HG03039 (cell line): ENCODE measurements around the gene TMEM91.
"Not testable (repeated sequence)": the region's sequence is repeated elsewhere in the genome, so short reads cannot be mapped to it uniquely, and the experiment has no call there.

Experiments
- ATAC-seq: cut with Tn5 transposase; IDR thresholded peaks from one replicate; pipeline ENCODE4 v1.9.1; 2021; ENCODE audit warnings: mild to moderate bottlenecking, moderate library complexity; ENCODE audit not compliant: unreplicated experiment

TMEM91 gene

DNA sequence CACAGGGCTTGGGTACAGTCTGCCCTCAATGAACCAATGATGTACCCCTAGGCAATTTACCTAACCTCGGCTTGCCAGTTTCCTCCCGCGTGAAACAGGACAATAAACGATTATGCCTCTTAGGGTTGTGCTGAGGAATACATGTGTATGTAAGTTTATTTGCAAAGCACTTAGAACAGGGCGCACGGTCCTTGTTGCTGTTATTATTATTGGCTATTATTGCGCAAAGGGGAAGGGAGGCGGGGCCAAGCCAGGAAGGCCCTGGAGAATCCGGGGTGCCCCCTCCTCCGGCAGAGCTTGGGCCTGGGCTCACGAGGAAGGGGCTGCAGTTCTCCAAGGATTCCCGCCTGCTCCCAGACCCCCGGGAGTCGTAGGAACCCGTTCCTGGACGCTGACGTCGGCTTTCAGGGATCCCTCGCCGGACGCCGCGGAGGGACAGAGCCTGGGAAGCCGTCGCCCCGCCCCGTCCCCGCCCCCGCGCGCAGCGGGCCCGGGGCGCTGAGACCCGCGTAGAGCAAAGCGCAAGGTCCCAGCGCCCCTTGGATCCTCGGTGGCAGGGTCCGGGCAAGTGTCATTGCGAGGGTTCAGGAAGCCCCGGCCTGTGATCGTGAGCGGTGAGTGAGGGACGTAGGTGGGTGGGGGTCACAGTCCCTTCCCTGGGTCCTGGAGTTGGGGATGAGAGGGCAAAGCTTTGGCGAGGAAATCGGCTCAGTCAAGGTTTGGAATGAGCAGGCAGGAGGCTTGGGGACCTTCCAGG is at the start of gene TMEM91:
Gene TMEM91, plus strand, starts transcription at position 293 of the 757 bp plus-strand sequence. CDS start 1,777 bp downstream, outside the sequence.
- no peak for ATAC-seq

DNA sequence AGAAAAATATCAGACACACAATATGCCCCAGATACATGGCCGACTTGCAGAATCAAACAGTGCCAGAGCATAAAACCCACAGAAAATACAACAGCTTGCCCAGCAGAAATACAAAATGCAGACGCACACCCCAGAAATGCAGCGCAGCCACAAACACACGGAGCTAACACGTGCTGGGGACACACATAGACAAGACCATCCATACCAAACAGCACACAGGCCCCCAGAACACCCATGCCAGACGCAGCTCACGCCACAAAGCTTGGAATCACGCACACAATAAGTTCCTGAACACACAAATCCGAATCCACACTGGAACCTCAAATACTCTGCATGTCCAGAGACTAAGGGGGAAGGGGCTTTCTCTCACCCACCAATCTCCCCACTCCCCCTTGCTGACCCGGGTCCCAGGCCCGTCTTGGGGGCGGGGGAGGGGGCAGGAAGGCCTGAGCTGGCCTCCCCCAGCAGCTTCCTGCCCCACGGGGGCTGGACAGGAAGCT is 49.2 kb upstream of the TMEM91 start:
- ATAC-seq: peak; percentile 3

DNA sequence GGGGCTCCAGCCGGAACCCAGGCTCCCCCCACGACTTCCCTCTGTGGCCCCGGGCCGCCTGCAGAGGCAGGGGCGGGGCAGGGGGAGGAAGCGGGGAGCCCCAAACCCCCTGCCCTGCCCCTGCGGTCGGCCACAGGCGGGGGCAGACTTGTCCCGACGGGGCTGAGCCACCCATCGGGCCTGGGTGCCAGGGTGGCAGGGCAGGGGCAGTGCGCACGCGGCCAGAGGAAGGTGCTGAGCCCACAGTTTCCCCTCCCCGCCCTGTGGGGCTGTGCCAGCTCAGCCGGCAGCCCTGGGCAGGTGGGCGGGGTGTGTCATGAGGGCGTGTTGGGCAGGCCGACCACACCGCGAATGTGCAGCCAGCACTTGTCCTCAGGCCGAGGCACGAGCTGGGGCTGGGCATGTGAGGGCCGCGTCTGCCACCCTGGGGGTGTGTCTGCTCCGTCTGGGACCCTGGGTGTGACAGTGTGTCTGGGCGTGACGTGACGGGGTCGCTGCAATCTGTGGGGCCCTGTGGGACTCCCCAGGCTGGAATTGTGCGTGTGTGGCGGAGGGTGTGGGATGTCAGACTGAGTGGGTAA is 48.7 kb upstream of the TMEM91 start:
- ATAC-seq: peak; percentile 41

DNA sequence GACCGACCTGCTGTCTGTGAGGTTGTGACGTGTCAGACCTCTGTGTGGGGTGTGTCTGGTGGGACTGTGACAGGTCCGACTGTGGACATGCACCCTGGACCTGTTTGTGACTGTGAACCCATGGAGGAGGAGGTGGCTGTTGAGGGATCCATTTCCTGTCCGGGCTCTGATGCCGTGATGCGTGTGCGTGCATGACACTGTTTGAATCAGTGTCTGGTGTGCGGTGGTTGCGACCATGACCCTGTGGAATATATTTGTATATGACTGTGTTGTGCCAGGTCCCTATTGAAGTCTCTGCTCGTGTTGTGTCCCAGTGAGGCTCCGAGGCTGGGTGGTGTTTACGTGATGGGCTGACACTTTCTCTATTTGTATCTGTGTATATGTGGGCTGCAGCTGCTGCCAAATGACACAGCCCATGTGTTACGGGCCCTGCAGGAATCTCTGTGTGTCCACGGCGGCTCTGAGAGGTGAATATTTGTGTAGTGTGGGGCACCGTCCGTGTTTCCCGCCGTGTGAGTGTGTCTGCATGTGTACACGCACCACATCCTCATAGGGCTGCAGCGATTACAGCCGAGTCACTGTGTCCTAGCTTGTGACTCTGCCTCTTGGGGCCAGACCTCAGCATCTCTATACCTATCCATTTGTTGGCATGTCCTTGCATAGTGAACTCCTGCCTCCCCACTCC is 48.0 kb upstream of the TMEM91 start:
- peak; percentile 4 for ATAC-seq

DNA sequence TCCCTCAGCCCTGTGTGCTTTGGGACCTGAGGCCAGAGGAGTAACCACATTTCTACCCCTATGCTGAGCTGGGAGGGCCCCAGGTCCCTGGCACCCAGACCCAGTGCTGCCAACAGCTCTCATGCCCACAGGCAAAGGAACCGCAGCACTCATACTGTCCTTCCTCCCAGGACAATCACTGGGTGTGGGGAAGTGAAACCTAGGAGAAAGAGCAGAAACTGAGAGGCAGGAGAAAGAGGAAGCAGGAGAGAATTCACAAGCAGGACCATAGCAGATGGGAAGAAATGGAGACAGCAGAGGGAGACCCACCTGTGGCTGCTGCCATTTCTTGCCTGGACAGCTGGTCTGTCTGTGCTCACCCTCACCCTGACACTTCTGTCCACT is 47.5 kb upstream of the TMEM91 start:
- ATAC-seq: no peak

DNA sequence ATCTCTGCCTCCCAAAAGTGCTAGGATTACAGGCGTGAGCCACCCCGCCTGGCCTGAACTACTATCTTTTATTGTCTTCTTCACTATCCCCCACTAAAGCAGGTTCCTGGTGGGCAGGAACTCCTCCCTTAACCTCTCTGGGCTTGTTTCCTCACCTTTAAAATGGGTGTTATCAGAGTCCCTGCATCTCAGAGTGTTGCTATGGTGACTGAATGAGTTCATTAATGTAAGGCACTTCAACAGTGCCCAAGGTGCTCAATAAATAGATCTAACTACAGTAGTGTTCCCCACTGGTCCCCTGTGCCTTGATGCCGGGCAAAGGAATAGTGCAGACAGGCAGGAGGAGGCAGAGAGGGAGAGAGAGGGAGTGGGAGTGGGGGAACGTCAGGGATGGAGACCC is 45.9 kb upstream of the TMEM91 start:
- no peak for ATAC-seq

DNA sequence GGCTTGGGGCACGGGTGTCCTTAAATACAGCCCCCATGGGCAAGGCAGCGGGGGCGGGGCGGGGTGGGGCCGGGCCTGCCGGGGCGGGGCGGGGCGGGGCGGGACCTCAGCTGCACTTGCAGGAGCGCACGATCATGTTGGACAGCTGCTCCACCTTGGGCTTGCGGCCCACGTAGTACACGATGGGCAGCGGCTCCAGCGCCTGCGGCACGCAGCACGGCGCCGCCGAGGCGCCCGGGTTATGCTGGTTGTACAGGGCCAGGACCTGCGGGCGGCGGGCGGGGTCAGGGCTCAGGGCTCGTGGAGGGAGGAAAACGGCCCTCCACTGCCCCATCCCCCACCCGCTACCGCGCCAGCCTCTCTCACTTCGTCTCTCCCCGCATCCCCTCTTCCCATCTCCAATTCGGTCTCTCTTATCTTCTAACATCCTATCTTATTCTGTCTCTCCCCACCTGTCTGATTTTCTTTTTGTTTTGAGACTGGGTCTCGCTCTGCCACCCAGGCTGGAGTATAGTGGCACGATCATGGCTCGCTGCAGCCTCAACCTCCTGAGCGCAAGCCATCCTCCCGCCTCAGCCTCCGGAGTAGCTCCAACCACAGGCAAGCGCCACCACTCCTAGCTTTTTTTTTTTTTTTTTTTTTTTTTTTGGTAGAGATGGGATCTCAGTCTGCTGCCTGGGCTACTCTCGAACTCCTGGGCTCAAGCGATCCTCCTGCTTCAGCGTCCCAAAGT is 45.2 kb upstream of the TMEM91 start:
- ATAC-seq: no peak

DNA sequence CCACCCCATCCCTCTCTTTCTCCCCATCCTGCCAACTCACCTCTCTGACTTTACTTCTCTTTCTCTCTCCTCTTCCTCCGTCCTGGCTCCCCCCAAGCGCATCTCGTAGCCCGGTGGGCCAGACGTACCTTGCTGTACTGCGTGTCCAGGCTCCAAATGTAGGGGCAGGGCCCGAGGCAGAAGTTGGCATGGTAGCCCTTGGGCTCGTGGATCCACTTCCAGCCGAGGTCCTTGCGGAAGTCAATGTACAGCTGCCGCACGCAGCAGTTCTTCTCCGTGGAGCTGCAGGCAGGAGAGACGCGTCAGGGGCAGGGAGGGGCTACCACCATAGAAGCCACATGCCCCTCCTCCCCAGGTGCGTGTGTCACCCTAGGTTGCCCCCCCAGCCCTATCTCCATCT is 44.3 kb upstream of the TMEM91 start:
- no peak for ATAC-seq

DNA sequence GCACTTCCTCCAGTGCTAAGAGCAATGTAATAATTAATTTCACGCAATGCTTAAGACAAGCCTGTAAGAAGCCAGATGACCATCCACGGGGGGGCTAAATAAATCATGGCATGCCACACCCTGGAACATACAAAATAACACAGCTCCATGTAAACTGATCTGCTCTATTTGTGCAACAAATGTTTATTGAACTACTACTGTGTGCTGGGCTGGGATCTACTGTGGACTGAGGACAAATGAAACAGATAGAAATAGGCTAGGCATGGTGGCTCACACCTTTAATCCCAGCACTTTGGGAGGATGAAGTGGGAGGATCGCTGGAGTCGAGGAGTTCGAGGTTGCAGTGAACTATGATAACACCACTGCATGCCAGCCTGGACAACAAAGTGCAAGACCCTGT is 43.9 kb upstream of the TMEM91 start:
- no peak for ATAC-seq

DNA sequence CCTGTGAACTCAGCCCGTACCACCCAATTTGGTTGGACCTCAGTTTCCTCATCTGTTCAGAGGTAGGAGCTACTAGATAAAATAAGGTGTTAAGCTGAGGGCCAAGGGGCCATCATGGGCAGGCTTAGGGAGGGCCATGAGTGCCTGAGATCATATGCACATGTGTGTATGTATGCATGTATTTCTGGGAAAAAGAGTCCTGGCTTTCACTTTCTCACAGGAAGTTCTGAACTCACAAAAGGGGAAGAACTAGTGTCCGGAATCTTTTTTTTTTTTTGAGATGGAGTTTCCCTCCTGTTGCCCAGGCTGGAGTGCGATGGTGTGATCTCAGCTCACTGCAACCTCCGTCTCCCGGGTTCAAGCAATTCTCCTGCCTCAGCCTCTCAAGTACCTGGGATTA is 41.5 kb upstream of the TMEM91 start:
- no peak for ATAC-seq

DNA sequence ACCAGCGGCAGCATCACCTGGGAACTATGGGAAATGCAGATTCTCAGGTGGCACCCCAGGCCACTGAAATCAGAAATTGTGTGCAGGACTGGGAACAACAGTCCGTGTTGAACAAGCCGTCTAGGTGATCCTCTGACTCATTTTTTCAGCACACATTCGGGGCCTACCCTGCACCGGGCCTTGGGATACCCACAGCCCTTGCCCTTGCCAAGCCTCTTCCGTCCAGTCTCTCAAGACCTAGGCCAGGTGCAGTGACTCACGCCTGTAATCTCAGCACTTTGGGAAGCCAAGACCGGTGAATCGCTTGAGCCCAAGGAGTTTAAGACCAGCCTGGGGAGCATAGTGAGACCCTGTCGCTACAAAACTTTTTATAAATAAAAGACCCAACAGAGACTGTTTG is 40.9 kb upstream of the TMEM91 start:
- no peak for ATAC-seq

DNA sequence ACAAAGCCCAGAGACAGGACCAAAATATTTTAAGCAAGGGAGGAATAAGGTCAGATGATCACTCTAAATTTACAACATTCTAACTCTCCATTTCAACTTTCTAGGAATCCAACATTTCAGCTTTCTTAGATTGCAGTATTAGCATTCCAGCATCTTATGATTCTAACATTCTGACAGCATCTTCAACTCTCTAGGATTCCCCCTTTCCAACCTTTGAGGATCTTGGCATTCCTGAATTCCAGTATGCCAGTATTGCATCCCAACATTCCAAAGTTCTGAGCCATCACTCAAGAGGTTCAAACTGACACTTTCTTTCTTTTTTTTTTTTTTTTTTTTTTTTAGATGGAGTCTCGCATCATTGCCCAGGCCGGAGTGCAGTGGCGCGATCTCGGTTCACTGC is 36.4 kb upstream of the TMEM91 start:
- ATAC-seq: no peak

DNA sequence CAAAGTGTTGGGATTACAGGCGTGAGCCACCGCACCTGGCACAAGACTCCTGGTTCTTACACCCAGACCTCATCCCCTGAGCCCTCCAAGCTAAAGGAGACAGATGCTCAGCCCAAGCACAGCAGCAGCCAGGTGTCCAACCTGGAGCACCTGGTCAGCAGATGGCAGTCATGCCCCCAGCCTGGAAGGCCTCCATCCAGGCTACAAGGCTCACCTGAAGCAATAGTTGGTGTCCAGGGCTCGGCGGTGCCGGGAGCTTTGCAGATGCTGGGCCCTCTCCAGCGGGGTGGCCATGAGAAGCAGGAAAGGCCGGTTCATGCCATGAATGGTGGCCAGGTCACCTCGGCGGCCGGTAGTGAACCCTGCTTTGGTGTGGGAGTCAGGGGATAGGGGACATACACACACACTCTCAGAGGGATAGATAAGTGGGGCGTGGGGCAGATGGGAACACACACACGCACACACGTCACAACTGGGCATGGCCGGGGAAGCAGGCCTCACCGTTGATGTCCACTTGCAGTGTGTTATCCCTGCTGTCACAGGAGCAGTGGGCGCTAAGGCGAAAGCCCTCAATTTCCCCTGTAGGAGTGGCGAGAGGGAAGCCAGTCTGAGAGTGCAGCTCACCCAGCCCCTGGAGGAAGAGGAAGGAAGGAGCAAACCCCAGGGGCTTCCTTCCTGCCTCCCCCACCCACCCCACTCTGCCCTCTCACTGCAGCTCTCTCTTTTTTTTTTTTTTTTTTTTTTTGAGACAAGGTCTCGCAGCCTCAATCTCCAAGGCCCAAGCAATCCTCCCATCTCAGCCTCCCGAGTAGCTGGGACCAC is 34.5 kb upstream of the TMEM91 start:
- no peak for ATAC-seq

DNA sequence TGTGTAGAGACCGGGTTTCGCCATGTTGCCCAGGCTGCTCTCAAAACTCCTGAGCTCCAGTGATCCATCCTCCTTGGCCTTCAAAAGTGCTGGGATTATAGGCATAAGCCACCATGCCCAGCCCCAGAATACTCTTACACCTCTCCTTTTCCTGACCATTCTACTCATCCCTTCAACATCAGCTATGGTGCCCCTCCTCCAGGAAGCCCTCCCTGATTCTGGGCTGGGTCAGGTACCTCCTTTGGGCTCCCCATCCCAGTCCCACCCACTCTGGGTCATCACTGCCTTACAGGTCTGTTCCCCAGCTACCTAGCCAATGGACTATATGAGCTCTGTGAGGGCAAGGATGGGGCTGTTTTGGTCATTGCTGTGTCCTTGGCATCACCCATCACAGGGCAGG is 32.2 kb upstream of the TMEM91 start:
- no peak for ATAC-seq

DNA sequence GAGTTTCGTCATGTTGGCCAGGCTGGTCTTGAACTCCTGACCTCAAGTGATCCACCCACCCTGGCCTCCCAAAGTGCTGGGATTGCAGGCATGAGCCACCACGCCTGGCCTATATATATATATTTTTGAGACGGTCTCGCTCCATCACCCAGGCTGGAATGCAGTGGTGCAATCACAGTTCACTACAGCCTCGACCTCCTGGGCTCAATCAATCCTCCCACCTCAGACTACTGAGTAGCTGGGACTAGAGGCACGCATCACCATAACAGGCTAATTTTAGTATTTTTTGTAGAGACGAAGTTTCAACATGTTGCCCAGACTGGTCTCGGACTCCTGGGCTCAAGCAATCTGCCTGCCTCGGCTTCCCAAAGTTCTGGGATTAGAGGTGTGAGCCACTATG is 29.4 kb upstream of the TMEM91 start:
- ATAC-seq: not testable (repeated sequence)

DNA sequence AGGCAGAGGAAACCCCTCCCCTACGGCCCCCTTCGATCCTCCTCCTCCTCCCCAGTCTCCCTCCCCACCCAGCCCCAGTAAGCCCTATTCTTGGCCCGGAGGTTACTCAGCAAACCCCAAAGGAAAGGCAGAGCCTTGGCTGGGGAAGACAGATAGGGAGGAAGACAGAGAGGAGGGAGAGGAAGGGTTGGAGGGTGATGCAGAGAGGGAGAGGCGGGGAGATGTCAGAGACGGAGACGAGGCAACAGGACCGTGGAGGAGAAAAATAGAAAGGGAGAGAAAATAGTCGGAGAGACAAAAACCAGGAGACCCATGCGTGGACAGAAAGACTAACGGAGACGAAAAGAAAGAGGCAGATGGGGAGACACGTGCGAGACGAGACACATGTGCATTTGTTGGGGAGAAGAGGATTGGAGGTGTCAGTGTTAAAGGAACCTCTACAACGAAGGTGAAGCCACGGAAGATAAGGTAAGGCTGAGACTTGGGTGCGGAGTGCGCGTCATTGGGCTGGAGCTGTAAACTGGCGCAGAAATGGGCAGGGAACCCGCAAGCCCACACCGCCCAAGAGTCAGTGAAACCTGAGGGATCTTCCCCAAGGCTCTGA is 25.5 kb upstream of the TMEM91 start:
- ATAC-seq: no peak

DNA sequence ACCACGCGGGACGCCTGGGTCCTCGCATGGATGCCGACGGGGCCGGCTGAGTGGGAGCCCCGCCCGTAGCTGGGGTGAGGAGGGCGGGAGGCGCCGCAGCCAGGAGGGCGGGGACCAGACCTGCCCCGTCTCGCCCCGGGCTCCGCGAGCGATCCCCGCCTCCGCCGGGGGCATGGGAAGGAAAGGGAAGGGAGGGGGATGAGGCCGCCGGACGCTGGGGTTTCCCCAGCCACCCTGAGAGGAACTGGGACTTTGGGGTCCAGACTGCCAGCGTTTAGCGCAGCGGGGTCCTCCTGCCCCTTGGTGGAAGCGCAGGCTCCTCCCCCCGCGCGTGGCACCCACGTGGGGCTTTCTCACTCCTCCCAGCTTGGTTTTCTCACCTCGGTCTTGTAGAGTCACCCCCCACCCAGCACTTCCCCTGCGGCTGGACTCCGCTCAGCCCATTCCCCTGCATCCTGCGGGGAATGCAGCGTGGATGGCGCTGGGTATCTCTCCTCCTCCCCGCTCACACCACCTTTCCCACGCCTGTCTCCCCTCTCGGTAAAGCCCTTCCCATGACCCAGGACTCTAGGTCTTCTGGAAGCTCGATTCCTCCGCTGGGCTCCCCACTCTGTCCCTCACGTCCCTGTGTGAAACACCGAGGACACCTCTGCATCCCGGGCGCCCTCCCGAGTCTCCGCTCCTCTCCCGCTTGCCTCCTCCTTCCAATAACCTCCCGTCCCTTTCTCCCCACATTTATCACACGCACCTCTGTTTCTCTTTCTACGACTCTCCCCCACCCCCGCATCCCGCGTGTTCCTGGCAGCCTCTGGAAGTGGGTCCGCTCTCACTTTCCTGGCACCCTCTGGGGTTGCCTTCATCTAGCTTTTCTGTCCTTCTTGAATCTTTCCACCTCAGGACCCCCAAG is 24.7 kb upstream of the TMEM91 start:
- ATAC-seq: no peak

DNA sequence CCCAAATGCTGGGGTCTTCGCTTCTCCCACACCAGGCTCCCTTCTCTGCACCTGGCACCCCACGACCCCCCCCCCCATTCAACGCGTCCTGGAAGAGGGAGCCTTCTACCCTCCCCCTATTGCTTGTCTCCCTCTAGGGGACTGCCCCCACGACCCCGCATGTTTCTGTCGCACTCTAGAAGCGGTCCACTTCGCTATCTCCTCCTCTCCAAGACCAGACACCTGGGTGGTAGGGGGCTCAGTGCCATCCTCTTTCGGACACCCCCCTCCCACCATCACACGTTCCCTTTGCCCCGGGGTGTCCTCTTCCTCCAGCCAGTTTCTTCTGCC is 24.1 kb upstream of the TMEM91 start:
- no peak for ATAC-seq
